ENCODE measurements around the gene HBP1.
A peak's percentile ranks its signal among the peaks of the same experiment; 100 is the strongest.

Gene HBP1

DNA sequence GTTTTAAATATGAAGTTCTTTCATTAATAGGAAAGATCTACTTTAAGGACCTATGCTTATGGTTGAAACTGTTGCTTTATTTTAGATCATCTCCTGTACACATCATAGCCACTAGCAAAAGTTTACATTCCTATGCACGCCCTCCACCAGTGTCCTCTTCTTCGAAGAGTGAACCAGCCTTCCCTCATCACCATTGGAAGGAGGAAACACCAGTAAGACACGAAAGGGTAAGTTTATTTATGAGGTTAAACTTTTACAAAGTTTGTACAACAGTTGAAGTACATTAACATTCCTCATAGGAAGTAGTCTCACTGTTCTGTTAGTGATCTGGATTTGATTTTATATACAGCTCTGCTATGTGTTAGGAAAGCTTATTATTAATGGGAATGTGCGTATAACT is 16.9 kb downstream of the HBP1 start:
- TF ChIP-seq, protein P1, sequence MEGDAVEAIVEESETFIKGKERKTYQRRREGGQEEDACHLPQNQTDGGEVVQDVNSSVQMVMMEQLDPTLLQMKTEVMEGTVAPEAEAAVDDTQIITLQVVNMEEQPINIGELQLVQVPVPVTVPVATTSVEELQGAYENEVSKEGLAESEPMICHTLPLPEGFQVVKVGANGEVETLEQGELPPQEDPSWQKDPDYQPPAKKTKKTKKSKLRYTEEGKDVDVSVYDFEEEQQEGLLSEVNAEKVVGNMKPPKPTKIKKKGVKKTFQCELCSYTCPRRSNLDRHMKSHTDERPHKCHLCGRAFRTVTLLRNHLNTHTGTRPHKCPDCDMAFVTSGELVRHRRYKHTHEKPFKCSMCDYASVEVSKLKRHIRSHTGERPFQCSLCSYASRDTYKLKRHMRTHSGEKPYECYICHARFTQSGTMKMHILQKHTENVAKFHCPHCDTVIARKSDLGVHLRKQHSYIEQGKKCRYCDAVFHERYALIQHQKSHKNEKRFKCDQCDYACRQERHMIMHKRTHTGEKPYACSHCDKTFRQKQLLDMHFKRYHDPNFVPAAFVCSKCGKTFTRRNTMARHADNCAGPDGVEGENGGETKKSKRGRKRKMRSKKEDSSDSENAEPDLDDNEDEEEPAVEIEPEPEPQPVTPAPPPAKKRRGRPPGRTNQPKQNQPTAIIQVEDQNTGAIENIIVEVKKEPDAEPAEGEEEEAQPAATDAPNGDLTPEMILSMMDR (conservative IDR thresholded peaks at IDR 0.05; ENCODE audit: low read depth, low read length): no peak
- no peak overlapping the region for H3K4me3 ChIP-seq (ENCODE audit: low read depth, low read length)
- no peak for DNase-seq (ENCODE audit: low read depth)

DNA sequence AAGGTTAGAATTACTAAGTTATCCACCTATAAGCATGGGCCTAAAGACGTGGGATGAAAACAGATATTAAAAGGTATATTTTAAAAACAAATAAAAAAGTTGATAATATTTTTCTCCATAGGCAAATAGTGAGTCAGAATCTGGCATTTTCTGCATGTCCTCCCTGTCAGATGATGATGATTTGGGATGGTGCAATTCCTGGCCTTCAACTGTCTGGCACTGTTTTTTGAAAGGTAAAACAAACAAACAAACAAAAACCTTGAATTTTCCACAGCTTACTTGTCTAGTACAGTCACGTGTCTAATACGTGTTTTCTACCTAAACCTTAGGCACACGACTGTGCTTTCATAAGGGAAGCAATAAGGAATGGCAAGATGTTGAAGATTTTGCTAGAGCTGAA is 17.4 kb downstream of the HBP1 start:
- H3K4me3 ChIP-seq (ENCODE audit: low read depth, low read length): no peak overlapping the region
- peak; percentile 29 for DNase-seq (ENCODE audit: low read depth)
- TF ChIP-seq, protein P1 (conservative IDR thresholded peaks at IDR 0.05; ENCODE audit: low read depth, low read length): no peak

DNA sequence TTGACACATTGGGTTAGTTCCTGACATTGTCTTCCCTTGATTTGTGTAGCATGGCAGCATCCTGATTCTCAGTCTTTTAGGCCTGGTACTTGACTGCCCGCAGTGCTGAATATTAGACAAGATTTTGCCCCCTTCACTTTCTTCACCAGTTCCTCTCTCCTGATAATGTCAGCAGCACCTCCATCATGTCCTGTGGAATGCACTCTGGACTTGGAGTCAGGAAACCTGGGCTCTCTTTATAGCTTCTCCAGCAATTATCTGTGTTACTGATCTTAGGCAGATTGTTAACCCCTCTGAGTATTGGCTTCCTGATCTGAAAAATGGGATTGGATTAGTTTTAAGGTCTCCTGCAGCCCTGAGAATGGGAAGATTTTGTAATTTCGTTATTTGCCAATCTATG is 19.0 kb downstream of the HBP1 start:
- TF ChIP-seq, protein P1 (conservative IDR thresholded peaks at IDR 0.05; ENCODE audit: low read depth, low read length): no peak
- no peak for DNase-seq (ENCODE audit: low read depth)
- H3K4me3 ChIP-seq (ENCODE audit: low read depth, low read length): no peak overlapping the region

DNA sequence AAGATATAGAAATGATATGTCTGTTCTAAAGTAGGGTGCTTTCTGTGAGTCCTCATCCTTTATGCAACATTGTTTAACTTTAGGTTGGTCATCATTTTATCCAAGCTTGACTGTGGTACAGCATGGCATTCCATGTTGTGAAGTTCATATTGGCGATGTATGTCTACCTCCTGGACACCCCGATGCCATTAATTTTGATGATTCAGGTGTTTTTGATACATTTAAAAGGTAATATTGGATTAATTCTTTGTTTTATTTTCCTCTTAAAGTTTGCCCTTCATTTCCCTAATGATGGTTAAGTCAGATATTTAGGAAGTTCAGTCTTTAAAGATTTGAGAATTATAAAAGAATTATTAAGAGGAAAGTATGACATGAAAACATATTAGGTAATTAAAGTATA is 21.3 kb downstream of the HBP1 start:
- H3K4me3 ChIP-seq (ENCODE audit: low read depth, low read length): no peak overlapping the region
- DNase-seq (ENCODE audit: low read depth): no peak
- TF ChIP-seq, protein P1 (conservative IDR thresholded peaks at IDR 0.05; ENCODE audit: low read depth, low read length): no peak

DNA sequence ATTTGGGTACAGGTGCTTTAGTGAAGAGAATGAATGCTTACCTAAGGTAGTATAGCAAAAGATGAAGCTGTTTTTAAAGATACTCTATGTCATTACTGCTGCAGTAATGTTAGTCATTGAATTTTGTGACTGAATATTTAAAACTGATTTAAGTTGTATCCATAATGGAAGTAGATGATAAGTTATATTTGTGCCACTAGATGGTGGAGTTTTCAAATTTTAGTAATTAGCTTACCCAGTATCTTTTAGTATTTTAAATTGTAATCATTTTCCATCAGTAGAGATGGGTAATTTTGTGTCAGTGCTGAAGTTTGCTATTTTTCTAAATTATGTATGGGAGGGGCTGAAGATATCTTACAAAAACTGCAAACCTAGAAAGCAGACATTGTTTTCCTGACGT is 25.2 kb downstream of the HBP1 start:
- DNase-seq (ENCODE audit: low read depth): peak; percentile 20
- TF ChIP-seq, protein P1 (conservative IDR thresholded peaks at IDR 0.05; ENCODE audit: low read depth, low read length): peak; percentile 16
- no peak overlapping the region for H3K4me3 ChIP-seq (ENCODE audit: low read depth, low read length)

DNA sequence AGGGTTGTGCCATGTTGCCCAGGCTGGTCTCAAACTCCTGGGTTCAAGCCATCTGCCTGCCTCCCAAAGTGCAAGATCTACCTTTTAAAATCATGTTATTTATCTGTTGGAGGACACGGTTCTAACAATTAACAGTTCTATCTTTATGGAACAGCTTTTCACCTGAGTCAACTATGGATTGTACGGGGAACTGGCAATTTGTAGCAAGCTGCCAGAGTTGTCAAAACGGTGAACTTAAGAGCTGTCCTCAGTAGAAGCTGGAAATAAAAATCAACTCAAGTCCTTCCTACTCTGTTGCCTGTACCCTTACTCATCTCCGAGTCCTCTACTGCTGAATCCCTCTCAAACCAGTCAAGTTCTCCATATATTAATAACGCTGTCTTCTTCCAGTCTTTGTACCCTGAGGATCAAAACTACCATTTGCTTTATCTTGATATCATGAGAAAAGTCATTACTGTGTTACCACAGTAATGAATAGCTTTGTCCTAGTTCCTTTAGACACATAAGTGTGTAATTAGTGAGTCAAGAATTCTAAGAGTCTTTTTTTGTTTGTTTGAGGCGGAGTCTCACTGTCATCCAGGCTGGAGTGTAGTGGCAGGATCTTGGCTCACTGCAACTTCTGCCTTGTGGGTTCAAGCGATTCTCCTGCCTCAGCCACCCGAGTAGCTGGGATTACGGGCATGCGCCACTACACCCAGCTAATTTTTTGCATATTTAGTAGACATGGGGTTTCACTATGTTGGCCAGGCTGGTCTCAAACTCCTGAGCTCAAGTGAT is 28.2 kb downstream of the HBP1 start:
- TF ChIP-seq, protein P1 (conservative IDR thresholded peaks at IDR 0.05; ENCODE audit: low read depth, low read length): no peak
- no peak overlapping the region for H3K4me3 ChIP-seq (ENCODE audit: low read depth, low read length)
- no peak for DNase-seq (ENCODE audit: low read depth)

All from choroid plexus epithelial cell (primary cell).